HT-29 (cell line): ENCODE data around the gene CXCL12. TPM values are rescaled to one million over a fixed set of nuclear protein-coding genes. Genes with fewer than 3 reads are reported as not detected.

Experiments used
- DNase-seq: peaks from one replicate; pipeline ENCODE4 v3.0.0-alpha.2; 2015; ENCODE audit warnings: low spot score
- total RNA-seq: library from RNA; depleted of rRNA; stranded (reverse); fragments of >200 nt; shearing (Covaris generic); gene quantifications from 2 replicates; pipeline ENCODE4 v1.2.3, GENCODE V29; 2014

Gene CXCL12
- total RNA-seq, 1 experiment from 2014 or later, result not detected

- no peak for DNase-seq
These were observed 15.0 kb upstream of the CXCL12 start for GRCh38 chr10:44399659-44400451.

GRCh38 chr10:44398747-44399658, 14.1 kb upstream of the CXCL12 start:
- no peak for DNase-seq

DNA sequence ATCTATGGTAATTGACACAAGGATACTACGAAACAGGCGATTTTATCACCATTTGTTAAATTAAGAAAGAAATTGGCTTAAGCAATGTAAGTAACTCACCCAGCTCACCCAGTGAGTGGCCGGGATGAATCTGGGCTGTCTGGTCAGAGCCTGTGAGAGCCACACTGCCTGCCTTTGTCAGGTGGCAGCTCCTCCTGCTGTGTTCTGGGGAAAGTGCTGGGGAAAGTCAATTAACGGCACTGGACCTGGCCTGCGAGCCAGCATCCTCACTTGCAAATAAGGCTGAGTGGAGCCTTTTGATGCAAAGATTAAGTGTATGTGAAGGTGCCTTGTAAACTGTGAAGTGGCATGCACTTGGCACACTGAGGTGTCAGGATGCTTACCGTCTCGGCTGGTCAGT, 13.4 kb upstream of the CXCL12 start:
- no peak for DNase-seq

DNA sequence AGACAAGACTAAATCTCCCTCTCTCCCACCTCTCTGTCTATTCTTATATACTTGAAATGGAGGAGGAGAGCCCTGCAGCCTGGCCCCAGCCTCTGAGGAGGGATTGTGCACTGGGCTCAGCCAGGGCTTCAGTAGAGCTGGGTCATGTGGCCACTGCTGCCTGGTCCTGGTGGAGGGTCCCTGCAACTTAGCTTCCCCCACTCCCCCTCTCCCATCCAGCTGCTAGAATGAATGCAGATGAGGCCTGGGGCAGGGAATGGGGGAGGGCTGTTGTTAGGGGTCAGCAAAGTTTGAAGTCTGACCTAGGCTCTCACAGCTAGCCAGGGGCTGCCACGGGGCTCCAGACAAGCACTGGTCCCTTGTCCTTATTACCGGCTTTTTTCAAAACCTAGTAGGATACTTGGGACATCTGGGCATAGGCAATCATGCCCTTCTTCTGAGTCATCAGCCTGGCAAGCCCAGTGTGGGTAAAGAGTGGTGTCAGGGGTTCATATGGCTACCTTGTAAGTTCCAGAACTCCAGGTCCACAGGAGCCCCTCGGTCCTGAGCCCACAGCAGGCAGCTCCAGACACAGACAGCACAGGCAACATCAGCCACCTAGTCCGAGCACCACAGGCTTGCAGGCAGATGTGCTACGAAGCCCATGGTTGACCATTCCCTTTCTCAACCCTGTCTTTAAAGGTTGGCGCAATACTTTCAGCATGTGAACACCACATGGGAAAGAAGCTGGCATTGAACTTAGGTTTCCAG, 12.8 kb upstream of the CXCL12 start:
- DNase-seq, result no peak

GRCh38 chr10:44396671-44397191, 11.8 kb upstream of the CXCL12 start:
- DNase-seq, result no peak

GRCh38 chr10:44395902-44396670, 11.2 kb upstream of the CXCL12 start:
- no peak for DNase-seq

- DNase-seq, result no peak
These were observed 10.5 kb upstream of the CXCL12 start for GRCh38 chr10:44395396-44395795.

DNA sequence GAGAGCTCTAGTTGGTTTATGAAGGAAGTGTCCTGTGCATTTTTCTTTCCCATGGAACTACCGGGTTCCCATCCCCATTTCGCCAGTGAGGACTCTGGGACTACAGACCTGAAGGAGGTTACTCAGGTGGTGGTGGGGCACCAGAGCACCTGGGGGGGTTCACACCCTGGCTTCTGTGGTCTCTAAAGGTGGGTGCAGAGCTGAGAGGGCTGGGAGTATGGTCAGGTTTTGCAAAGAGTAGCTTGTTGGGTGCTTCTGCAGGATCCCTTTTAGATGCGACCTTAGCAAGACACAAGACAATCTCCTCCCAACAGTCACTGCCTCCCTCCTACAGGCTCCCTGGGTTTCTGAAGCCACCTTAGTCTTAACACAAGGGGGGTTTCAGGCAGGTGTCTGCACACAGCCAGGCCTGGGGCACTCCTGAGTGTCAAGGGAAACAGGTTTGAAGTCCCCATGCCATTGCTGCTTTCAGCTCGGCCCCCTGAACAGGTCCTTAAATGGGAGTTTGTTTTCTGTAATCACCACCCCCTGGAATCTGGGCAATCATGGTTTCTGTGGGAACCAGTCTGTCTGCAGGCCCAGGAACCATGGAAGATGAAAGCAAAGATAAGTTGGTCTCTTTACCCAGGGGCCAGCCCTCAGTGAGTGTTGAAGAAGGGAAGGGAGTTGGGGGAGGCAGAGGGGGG, 9.9 kb upstream of the CXCL12 start:
- DNase-seq, result no peak

DNA sequence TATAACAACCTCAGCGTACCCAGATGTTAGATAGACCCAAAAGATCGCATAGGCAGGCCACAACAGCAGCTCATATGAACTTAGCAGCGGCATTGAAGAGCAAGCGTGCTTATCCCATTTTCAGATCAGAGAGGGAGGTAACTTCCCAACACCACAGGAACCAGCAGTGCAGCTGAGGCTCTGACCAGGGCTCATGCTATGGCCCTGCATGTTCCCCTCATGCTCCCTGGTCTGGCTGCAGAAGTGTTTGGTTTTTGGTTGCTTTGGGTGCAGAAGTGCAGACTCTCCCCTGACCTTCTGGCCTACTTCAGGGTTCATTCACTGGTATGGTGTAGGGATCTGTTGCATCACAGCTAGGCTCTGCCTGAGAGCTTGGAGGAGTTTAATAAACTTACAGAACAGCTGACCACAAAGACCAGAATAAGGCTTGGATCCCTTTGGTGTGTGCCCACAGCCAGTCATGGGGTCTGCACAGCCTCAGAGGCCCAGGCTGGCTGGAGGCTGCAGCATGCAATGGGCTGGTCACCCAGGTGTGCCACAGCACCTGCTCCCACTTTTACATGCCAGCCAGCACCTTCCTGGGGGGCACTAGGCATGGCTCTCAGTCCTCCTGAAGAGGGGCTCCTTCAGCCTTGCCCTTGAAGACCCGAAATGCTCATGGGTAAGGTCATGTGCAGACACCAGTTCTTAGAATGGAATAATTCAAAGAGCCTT, 9.1 kb upstream of the CXCL12 start:
- no peak for DNase-seq

DNA sequence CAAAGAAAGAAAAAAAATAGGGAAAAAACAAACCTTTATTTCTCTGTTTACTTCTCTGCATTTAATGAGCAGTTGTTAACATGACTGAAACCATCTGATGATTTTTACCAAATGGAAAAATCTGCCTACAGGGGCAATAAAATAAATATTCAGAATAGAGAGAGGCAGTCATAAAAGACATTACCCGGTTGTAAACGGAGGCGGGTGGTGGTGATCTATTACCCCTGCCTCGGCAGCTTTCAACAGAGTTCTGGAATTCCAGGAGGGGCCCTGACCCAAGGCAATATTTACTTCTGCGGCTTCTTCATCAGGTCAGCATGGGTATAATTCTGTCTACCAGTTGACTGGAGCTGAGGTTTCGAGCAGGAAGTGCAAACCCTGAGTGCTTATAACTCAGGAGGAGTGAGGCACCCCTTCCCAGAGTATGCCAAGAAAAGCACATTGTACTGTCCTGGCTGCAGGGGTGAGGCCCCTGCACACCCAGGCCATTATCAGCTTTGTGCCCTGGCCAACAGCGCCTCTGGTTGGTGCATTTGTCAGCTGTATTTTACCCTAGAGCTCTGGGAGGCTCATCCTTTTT, 8.2 kb upstream of the CXCL12 start:
- DNase-seq, result no peak

DNA sequence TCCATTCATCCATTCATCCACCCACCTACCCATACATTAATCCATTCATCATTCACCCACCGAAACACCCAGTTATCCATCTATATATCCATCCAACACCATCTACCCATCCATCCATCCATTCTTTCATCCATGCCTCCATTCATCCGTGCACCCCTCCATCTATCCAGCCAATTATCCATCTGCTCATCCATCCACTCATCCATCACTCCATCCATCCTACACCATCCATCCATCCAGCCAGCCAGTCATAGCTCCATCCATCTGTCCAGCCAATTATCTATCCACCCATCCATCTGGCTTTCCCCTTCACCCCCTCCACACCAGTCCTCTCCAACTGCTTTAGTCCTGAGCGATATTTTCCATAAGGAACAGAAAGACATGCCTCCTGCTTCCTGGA, 7.5 kb upstream of the CXCL12 start:
- no peak for DNase-seq

DNA sequence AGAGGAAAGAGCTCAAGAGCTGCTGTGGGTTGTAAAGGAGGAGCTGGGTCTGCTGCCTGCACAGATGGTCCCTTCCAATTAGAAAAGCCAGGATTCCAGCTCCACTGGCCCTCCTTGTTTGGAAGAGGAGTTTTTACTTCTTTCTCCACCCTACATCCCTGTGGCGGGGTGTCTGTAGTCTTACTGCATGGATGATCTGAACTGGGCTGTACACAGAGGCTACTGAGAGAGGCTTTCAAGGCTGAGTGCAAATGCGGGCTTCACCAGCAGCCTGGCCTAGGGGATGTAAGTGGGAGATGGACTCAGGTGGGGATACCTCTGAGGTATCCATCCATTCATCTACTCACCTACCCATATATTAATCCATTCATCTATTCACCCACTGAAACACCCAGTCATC, 7.1 kb upstream of the CXCL12 start:
- DNase-seq, result no peak

- no peak for DNase-seq
These were observed 5.7 kb upstream of the CXCL12 start for GRCh38 chr10:44390585-44391072.

DNA sequence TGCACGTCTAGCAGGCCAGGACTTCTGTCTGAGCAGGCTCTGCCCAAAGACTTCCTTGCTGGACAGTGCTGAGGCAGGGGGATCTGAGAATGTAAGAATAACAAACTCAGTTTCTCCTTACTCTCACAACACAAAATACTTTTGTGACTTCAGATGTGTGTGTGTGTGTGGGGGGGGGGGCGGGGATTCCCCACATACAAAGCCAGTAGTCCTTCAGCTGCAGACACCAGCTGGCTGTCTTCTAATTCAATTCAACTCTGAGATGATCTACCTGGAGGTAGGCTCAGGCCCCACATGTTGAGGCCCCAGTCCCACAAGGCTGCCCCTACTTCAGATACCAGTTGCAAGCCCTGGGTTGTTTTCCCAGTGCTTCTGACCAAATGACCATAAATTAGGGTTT, 4.7 kb upstream of the CXCL12 start:
- no peak for DNase-seq

DNA sequence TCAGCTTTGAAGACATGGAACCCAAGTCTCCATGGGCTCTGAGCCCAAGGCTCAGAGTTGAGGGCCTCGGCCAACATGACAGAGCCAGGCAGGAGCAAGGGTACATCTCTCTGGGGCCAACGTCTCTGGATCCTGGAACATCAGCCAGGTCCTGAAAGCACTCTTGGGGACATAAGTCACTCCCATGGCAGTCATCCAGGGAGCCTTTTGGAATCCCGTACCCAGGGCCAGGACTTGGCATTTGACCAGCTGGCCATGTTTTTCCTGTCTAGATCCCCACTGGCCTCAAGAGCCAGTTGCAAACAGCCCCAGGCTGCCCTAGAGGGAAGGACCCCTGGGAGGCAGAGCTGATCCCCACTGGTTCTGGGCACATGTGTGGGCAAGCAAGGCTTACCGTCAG, 4.3 kb upstream of the CXCL12 start:
- DNase-seq, result no peak

GRCh38 chr10:44388641-44389040, 3.7 kb upstream of the CXCL12 start:
- no peak for DNase-seq

DNA sequence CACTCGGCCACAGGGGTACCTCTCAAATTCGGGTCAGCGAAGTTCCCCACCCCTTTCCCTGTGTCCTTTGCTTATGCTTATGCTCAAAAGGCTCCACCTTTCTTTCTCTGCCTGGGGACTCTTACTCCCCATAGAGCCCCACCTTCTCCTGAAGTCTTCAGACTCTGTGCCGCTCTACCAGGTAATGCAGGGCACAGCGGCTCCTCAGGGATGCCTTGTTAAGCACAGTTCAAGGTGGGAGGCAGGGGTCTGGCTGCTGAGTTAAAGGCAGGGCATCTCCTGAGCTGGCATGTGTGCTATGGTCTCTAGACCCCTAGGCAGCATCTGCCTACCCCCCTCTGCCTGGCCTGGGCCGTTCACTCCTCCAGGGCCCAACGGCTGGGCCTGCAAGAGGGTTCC, 3.0 kb upstream of the CXCL12 start:
- DNase-seq, result no peak

DNA sequence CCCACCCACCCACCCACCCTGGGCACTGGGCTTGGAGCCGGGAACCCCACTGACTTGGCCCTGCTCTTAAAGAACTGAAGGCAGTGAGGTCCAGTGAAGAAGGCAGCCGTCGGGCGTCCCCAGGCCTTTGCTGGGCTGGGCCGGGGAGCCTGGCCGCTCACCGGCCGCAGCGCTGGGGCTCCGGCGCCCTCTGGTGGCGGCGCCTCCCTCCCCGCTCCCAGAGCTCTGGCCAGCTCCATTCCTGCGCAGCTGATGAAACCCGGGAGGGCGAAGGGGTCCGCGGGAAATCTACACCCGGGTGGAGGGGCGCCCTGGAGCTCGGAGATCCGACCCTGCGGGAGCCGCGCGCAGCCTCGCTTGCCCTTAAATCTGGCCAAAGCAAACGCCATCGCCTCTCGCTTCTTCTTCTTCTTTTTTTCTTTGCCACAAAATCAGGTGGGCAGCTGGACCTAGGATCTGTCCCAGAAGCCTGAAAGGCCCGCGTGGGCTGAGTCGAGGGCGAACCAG, 1.7 kb upstream of the CXCL12 start:
- DNase-seq, result peak; percentile 65
